ENCODE results near the gene NRDC. TPM values are rescaled to one million over a fixed set of nuclear protein-coding genes. Genes with fewer than 3 reads are reported as not detected.

The NRDC gene
- total and polyA plus RNA-seq, 2 of the 8 experiments (the other 6 are each of a cell fraction or from before 2014, with no cell fraction given): 70.2 to 182 TPM

- TF ChIP-seq RAD21 (IDR thresholded peaks at IDR 0.05 in 1 of 2, conservative IDR thresholded peaks at IDR 0.05 in 1 of 2; ENCODE audit: low read depth in 2 of 2, low read length in 2 of 2): no peak
- TF ChIP-seq POU5F1 (IDR thresholded peaks at IDR 0.05; ENCODE audit: low read depth, low read length): no peak
Observed at GRCh38 chr1:51850420-51851223, 27.9 kb downstream of the NRDC start (continued).

All from H1 (cell line).